DMS153 (cell line): ENCODE measurements around the gene RACGAP1.

Source experiments
- DNase-seq: peaks from one replicate; lab custom pipeline; 2025; lab: John Stamatoyannopoulos, UW

RACGAP1 gene

GRCh38 chr12:49954863-49955830 is 70.1 kb downstream of the RACGAP1 start:
- no peak for DNase-seq

- DNase-seq: no peak
Observed at GRCh38 chr12:49953961-49954846, 71.1 kb downstream of the RACGAP1 start.

GRCh38 chr12:49953151-49953550 is 72.1 kb downstream of the RACGAP1 start:
- no peak for DNase-seq

GRCh38 chr12:49952391-49953055 is 72.8 kb downstream of the RACGAP1 start:
- DNase-seq: no peak

- no peak for DNase-seq
Observed at GRCh38 chr12:49951411-49952240, 73.7 kb downstream of the RACGAP1 start.

GRCh38 chr12:49950273-49951251 is 74.7 kb downstream of the RACGAP1 start, which contains the start of gene AQP2:
Gene AQP2, plus strand, starts transcription at chr12:49950737. Its CDS starts 94 bp downstream, at chr12:49950831.
- no peak for DNase-seq

GRCh38 chr12:49949866-49950265 is 75.4 kb downstream of the RACGAP1 start:
- no peak for DNase-seq

- no peak for DNase-seq
Observed at GRCh38 chr12:49948866-49949845, 76.1 kb downstream of the RACGAP1 start.

- no peak for DNase-seq
Observed at GRCh38 chr12:49947593-49948226, 77.6 kb downstream of the RACGAP1 start.

GRCh38 chr12:49946497-49946896 is 78.8 kb downstream of the RACGAP1 start:
- DNase-seq: no peak

GRCh38 chr12:49946086-49946485 is 79.2 kb downstream of the RACGAP1 start:
- no peak for DNase-seq

GRCh38 chr12:49945394-49946080 is 79.8 kb downstream of the RACGAP1 start:
- DNase-seq: peak; percentile 49

- no peak for DNase-seq
Observed at GRCh38 chr12:49944718-49945117, 80.6 kb downstream of the RACGAP1 start.

- DNase-seq: no peak
Observed at GRCh38 chr12:49944046-49944445, 81.2 kb downstream of the RACGAP1 start.

GRCh38 chr12:49943625-49943960 is 81.7 kb downstream of the RACGAP1 start:
- no peak for DNase-seq

- DNase-seq: no peak
Observed at GRCh38 chr12:49942921-49943624, 82.2 kb downstream of the RACGAP1 start.

- no peak for DNase-seq
Observed at GRCh38 chr12:49942512-49942893, 82.8 kb downstream of the RACGAP1 start.
